Measurements from ENCODE around the gene FNDC3B.

Gene FNDC3B

GRCh38 chr3:172199850-172200369 lies 160.5 kb downstream of the FNDC3B start:
- DNase-seq: no peak

GRCh38 chr3:172201136-172201869 lies 161.9 kb downstream of the FNDC3B start:
- DNase-seq: no peak

GRCh38 chr3:172201870-172202236 lies 162.5 kb downstream of the FNDC3B start:
- DNase-seq: no peak

- DNase-seq: no peak
Observed at GRCh38 chr3:172202797-172203196, 163.4 kb downstream of the FNDC3B start.

GRCh38 chr3:172203522-172204258 lies 164.3 kb downstream of the FNDC3B start:
- no peak for DNase-seq

GRCh38 chr3:172204716-172205115 lies 165.3 kb downstream of the FNDC3B start:
- DNase-seq: no peak

GRCh38 chr3:172208586-172209332 lies 169.4 kb downstream of the FNDC3B start:
- no peak for DNase-seq

- DNase-seq: no peak
Observed at GRCh38 chr3:172209333-172210321, 170.2 kb downstream of the FNDC3B start.

- DNase-seq: no peak
Observed at GRCh38 chr3:172210355-172210754, 171.0 kb downstream of the FNDC3B start.

- no peak for DNase-seq
Observed at GRCh38 chr3:172211123-172211522, 171.7 kb downstream of the FNDC3B start.

- no peak for DNase-seq
Observed at GRCh38 chr3:172213200-172213599, 173.8 kb downstream of the FNDC3B start.

GRCh38 chr3:172213904-172214303 lies 174.5 kb downstream of the FNDC3B start:
- no peak for DNase-seq

- no peak for DNase-seq
Observed at GRCh38 chr3:172216267-172216666, 176.9 kb downstream of the FNDC3B start.

GRCh38 chr3:172216911-172217310 lies 177.5 kb downstream of the FNDC3B start:
- no peak for DNase-seq

- no peak for DNase-seq
Observed at GRCh38 chr3:172217877-172218276, 178.5 kb downstream of the FNDC3B start.

GRCh38 chr3:172218350-172219323 lies 179.3 kb downstream of the FNDC3B start:
- no peak for DNase-seq

GRCh38 chr3:172219750-172220149 lies 180.4 kb downstream of the FNDC3B start:
- no peak for DNase-seq

- no peak for DNase-seq
Observed at GRCh38 chr3:172221547-172221946, 182.2 kb downstream of the FNDC3B start.

- no peak for DNase-seq
Observed at GRCh38 chr3:172222478-172223071, 183.2 kb downstream of the FNDC3B start.

GRCh38 chr3:172223870-172224269 lies 184.5 kb downstream of the FNDC3B start:
- no peak for DNase-seq
